NCI-H2029 treated with DMSO at 0.1 percent for 48 hours (cell line): ENCODE results near the gene MAGEH1.
"Not testable (repeated sequence)": the region's sequence is repeated elsewhere in the genome, so short reads cannot be mapped to it uniquely, and the experiment has no call there.

Experiments used
- DNase-seq: peaks from one replicate; lab custom pipeline; 2025; lab: John Stamatoyannopoulos, UW

The MAGEH1 gene, protein sequence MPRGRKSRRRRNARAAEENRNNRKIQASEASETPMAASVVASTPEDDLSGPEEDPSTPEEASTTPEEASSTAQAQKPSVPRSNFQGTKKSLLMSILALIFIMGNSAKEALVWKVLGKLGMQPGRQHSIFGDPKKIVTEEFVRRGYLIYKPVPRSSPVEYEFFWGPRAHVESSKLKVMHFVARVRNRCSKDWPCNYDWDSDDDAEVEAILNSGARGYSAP

GRCh38 chrX:55451990-55452832 lies at the start of gene MAGEH1:
TSS of gene MAGEH1 (plus strand) at chrX:55452127. CDS start at chrX:55452375, 248 bp downstream.
- peak; percentile 9 for DNase-seq

- not testable (repeated sequence) for DNase-seq
These were observed 24.8 kb upstream of the MAGEH1 start for GRCh38 chrX:55427079-55427478.

GRCh38 chrX:55443468-55443867 lies 8.5 kb upstream of the MAGEH1 start:
- DNase-seq: not testable (repeated sequence)

DNA sequence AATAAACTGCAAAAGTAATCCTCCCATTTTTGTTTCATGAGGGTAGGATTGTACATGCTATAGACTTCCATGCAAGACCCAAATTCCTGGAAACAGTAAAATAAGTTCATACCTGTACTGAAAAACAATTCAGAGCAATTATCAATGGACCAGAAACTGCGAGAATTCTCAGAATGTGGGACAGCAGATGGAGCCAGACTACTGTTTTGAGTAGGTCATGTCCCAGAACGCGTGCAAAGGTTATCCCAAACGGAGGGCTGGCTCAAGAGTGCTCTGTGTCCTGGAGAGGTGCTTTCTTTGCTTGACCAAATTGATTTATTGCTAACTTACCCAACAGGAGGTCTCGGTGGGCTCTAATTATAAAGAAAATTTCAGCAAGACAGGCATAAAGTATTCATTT lies 1.7 kb upstream of the MAGEH1 start:
- DNase-seq: no peak

DNA sequence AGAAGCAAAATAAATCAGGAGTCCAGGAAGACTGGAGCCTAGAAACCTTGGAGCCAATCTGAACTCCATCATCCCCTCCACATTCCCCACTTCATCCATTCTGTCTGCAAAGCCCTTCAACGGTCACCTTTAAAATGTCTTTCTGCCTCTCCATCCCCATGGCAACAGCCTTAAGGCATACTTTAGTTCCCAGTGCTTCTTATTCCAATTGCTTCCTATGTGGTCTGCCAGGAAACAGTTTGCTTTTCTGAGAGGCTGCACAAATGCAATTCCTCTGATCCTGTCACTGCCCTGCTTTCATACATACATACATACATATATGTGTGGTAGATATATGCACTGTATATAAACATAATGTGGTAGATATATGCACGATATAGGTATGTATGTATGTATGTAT lies 786 bp upstream of the MAGEH1 start:
- no peak for DNase-seq

GRCh38 chrX:55451626-55451989 lies 319 bp upstream of the MAGEH1 start:
- no peak for DNase-seq

GRCh38 chrX:55452833-55453124 lies 852 bp downstream of the MAGEH1 start:
- no peak for DNase-seq

- not testable (repeated sequence) for DNase-seq
These were observed 3.8 kb downstream of the MAGEH1 start for GRCh38 chrX:55455708-55456107.

DNA sequence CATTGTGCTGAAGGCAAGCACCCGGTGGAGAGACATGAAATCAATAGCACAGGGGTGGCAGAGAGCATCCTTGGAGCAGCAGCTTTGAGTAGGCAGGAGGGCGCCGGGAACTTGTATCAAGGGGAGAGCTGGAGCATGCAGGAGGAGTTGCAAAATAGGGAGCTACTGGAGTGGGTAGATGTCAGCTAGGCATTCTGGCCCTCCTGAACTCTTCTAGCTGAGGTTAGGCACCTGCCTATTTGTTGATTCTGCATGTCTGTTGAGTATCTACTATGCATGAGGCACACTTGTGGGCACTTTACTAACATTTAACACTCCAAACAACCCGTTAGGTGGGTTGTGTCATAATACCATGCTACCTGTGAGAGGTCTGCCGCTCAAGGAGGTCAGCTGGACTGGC lies 7.5 kb downstream of the MAGEH1 start:
- DNase-seq: not testable (repeated sequence)

DNA sequence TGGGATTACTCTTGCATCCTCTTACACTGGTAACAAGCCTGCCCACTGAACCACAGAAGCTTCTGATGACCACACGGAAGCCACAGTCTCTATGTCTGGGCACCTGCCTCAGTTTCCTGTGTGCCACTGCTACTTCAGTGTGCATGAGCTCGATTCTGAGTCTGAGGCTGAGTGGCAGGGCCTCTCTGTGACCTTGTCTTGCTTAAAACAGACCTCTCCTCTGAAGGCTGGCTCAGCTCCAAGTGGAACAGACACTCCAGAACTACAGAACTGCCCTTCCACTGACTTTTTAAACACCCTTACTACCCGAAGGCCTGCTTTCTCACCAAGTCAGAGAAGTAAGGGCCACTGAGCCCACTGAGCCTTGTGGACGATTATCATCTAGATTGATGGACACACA lies 8.0 kb downstream of the MAGEH1 start:
- not testable (repeated sequence) for DNase-seq

- not testable (repeated sequence) for DNase-seq
These were observed 12.1 kb downstream of the MAGEH1 start for GRCh38 chrX:55464050-55464449.

GRCh38 chrX:55465108-55465507 lies 13.2 kb downstream of the MAGEH1 start:
- not testable (repeated sequence) for DNase-seq

- DNase-seq: not testable (repeated sequence)
These were observed 13.9 kb downstream of the MAGEH1 start for GRCh38 chrX:55465791-55466190.

- not testable (repeated sequence) for DNase-seq
These were observed 28.0 kb downstream of the MAGEH1 start for GRCh38 chrX:55479956-55480355.

GRCh38 chrX:55480390-55481062 lies 28.6 kb downstream of the MAGEH1 start:
- no peak for DNase-seq

DNA sequence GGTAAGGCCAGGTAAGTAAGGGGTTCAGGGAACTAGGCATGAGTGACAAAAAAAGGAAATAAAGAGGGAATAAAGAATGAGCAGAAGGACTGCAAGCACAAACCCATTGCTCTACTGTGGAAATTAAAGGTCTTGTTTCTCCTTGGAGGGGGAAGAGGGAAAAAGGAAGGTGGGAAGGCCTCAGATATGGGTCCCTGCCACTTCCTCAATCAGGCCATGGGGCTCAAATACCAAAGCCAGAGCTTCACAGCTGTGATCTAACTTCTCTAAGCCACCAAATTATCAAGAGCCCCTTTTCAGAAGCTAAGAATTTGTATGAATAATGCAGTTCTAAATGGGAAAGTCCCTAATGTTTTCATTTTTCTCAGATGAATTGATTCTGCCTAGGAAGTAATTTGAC lies 33.0 kb downstream of the MAGEH1 start:
- DNase-seq: no peak

DNA sequence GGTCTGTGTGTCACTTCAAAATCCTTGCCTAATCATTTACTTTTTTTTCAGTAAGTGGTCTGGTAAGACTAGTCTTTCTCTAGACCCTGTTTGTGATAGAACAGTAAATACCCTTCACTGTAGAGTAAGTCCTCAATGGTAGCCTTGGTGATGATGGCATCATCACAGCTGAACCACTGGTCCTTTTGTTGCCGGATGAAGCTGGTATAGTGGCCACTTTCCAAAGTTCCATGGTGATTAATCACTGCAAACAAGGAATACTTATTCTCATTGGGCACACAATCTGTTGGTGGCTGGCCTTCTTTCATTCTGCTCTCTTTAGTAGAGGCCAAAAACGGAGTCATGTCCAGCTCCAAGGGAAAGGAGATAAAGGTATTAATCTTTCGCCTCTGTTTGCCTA lies 34.8 kb downstream of the MAGEH1 start:
- DNase-seq: no peak

- DNase-seq: no peak
These were observed 35.2 kb downstream of the MAGEH1 start for GRCh38 chrX:55487143-55487542.

- no peak for DNase-seq
These were observed 36.2 kb downstream of the MAGEH1 start for GRCh38 chrX:55488006-55488592.

DNA sequence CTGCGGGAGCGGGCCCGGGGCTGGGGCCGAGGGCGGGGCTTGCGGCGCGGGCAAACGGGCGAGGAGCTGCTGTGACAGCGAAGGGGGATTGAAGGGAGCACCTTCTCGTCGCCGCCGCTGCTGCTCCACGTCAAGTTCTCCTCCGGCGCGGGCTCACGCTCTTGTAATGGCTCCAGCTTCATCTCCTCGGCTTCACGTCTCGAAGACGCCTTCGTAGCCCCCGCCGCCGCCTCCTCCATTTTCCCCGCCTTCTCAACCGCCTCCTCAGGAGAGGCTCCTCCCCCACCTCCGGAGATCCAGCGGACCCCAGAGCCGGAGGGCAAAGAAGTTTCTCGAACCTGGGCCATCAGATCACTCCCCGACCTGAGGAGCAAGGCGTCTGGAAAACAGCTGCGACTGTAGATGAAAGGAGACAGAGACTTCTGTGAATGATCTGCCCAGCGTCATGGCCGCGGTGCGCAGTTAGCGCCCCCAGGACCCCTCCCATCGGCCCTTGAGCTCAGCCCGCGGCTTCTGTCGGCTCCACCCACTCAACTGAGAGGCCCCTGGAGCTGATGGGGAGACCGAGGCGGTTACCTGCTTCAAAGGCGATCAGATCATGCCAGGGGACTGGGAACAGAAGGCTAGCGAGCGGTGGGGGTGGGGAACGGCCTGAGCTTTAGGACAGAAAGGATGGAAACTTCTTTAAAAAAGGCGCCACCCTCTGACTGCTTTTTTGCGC lies 36.8 kb downstream of the MAGEH1 start:
- DNase-seq: no peak

DNA sequence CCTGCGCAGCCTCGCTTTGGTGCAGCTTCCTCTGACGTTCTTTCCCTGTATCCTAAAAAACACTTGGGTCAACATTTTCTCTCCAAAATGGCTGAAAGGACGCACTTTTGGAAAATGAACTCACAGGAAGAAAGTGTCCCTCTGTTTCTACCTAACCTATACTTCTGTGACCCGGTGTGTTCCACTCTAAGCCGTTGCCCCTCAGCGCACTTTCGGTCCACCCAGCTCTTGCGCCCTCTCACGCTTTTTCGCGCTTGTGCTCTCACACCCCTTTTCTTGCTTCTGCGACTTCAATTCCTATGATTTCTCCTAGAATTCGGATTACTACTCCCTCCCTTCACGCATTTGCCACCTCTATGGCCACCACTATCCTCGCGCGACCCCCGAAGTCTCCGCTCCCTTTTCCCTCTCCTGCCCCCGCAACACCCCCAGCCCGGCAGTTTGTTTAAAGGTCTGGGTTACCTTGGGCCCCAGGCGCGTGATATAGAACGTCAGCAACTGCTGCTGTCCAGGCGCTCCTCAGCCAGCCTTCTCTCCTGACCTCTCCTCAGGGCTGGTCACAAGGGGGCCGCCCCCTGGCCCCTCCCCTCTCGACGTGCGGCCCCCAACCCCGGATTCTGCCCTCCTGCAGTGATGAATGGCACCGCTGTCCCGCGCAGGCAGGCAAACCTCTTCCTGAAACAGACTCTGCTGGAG lies 37.5 kb downstream of the MAGEH1 start, which contains the start of gene USP51:
TSS of gene USP51 (minus strand) at position 535 of the 696 bp plus-strand sequence. CDS start 909 bp downstream, outside the sequence.
- no peak for DNase-seq
